NB4 (cell line): ENCODE data around the gene SLC35B4.

Source experiments
- DNase-seq: peaks from one replicate; pipeline ENCODE4 v3.0.0; 2010; ENCODE audit warnings: low read depth
- H3K4me3 ChIP-seq: one replicate; pipeline ENCODE4 v1.5.1; 2011; ENCODE audit warnings: mild to moderate bottlenecking, low read depth, low read length, moderate library complexity
- MYC ChIP-seq: IDR thresholded peaks from 2 replicates; pipeline ENCODE4 v1.6.1; 2011; ENCODE audit warnings: low read depth, low read length
- POLR2A ChIP-seq: IDR thresholded peaks from 2 replicates; pipeline ENCODE4 v1.6.1; 2011; ENCODE audit warnings: mild to moderate bottlenecking; ENCODE audit not compliant: insufficient read length; ENCODE audit errors: extremely low read depth
- TF ChIP-seq, protein P1 (sequence below): IDR thresholded peaks from 2 replicates; pipeline ENCODE4 v1.6.1; 2011; ENCODE audit warnings: low read depth, low read length
- TF ChIP-seq, protein P2 (sequence below): IDR thresholded peaks from one replicate; pipeline ENCODE4 v1.5.1; 2012; ENCODE audit warnings: low read depth, low read length

SLC35B4 gene, protein sequence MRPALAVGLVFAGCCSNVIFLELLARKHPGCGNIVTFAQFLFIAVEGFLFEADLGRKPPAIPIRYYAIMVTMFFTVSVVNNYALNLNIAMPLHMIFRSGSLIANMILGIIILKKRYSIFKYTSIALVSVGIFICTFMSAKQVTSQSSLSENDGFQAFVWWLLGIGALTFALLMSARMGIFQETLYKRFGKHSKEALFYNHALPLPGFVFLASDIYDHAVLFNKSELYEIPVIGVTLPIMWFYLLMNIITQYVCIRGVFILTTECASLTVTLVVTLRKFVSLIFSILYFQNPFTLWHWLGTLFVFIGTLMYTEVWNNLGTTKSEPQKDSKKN

DNA sequence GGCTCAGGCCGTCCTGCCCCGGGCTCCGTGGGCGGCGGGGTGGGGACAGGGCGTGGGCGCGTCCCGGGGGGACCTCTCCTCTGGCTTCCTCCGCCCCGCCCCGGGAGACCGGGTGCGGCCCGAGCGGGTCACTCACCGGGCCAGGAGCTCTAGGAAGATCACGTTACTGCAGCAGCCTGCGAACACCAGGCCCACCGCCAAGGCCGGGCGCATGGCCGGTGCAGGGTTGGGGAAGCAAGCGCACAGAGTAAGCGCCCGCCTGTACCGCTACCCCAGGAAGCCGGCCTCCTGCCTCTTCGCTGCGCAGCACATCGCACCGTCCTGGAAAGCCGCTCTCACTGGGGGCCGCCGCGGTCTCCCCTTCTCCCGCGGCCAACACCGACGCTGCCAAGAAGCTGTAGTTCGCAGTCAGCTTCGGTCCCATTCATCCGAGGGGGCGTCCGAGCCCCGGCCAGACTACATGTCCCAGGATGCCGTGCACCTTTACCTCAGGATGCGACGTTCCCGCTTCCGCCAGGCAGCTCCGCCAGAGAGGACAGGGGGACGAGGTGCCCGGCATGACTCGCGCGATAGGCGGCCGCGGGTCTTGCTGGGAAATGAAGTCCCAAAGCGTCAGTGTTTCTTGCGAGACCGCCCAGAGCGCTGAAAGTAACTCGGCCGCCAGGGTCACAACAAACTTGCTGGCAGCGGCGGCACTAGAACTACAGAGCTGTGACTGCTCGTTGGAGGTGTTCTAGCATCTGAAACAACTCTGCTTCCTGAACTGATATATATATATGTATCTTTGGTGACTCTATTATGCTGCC is at the start of gene SLC35B4:
Gene SLC35B4 (minus strand): TSS at position 392 of the 806 bp plus-strand sequence. CDS start 179 bp downstream, at position 213.
- DNase-seq = peak; percentile 100
- peak; percentile 23 for TF ChIP-seq POLR2A
- TF ChIP-seq, protein P1, sequence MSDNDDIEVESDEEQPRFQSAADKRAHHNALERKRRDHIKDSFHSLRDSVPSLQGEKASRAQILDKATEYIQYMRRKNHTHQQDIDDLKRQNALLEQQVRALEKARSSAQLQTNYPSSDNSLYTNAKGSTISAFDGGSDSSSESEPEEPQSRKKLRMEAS = peak; percentile 70; the same call in 1 of the 2 replicates
- TF ChIP-seq, protein P2, sequence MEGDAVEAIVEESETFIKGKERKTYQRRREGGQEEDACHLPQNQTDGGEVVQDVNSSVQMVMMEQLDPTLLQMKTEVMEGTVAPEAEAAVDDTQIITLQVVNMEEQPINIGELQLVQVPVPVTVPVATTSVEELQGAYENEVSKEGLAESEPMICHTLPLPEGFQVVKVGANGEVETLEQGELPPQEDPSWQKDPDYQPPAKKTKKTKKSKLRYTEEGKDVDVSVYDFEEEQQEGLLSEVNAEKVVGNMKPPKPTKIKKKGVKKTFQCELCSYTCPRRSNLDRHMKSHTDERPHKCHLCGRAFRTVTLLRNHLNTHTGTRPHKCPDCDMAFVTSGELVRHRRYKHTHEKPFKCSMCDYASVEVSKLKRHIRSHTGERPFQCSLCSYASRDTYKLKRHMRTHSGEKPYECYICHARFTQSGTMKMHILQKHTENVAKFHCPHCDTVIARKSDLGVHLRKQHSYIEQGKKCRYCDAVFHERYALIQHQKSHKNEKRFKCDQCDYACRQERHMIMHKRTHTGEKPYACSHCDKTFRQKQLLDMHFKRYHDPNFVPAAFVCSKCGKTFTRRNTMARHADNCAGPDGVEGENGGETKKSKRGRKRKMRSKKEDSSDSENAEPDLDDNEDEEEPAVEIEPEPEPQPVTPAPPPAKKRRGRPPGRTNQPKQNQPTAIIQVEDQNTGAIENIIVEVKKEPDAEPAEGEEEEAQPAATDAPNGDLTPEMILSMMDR = peak; percentile 4
- peak; percentile 76; the same call in 1 of the 2 replicates for TF ChIP-seq MYC
- peak within 1 kb of the TSS; percentile 92 for H3K4me3 ChIP-seq

DNA sequence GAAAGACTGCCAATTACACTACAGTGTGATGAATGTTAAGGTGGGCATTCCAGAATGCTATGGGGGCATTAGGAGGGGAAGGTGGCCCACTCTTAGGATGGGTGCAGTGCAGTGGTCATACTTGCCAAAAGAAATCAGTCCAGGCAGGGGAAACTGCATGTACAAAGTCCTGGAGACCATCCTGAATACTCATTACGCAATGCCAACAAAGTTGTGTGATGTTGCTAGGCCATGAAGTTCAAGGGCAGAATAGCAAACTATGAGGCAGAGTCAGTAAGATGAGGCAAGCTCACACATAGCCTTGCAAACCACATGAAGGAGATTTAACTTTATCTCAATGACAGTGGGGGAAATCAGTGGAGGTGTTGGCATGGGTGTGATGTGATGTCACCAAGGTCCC is 49.8 kb upstream of the SLC35B4 start:
- H3K4me3 ChIP-seq = no peak overlapping the region
- TF ChIP-seq, protein P2 = no peak
- TF ChIP-seq, protein P1 = no peak
- TF ChIP-seq POLR2A (no peak), MYC (no peak)
- no peak for DNase-seq

DNA sequence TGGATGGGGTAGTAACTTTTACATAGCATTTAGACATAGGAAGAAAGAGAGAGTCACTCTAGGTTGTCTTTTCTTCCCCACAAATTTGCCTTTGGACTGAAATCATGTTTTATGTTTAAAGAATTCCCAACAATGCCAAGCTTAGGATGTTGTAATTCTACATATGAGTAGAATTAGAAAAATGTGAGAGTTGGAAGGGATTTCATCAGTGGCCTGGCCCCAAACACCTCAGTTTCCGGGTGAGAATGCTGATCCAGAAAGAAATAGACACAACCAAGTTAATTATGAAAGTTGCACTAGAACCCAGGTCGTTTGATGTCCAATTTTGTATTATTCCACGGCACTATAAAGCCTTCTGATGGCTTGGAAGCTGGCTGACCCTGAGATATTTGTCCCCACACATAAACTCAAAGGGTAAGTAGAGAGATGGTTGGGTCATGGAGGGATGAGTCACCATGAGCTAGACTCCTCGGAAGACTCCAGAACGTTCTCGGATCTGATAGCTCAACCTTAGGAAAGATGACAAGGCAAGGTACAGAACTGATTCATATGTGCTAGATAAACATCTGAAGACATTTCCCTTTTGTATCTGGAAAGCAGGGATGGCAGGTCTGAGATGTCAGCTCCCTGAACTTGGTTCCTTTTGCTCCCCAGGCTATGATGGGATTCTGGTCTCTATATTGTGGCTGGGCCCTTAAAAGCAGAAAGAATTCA is 48.8 kb upstream of the SLC35B4 start:
- TF ChIP-seq, protein P2 = no peak
- H3K4me3 ChIP-seq = no peak overlapping the region
- no peak for DNase-seq

DNA sequence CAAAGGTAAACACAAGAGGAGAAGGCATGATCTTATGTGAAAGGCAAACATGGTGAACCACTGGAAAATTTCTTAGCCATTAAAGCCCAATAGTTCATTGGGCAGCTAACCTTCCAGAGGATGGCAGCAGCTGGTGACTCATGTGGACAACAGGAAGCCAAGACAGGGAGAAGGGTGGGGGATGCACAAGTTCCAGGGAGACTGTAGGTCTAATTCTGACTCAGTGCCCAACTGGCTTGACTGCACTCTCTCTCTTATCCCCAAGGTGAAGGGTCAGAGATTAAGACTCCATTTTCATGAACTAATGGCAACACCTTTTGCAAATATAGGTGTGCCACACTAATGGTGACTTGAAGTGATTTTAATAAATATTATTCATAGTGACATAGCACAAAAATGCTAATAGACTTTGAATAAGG is 47.9 kb upstream of the SLC35B4 start:
- TF ChIP-seq, protein P2 = no peak
- no peak for TF ChIP-seq POLR2A
- no peak for TF ChIP-seq MYC
- TF ChIP-seq, protein P1 = no peak

DNA sequence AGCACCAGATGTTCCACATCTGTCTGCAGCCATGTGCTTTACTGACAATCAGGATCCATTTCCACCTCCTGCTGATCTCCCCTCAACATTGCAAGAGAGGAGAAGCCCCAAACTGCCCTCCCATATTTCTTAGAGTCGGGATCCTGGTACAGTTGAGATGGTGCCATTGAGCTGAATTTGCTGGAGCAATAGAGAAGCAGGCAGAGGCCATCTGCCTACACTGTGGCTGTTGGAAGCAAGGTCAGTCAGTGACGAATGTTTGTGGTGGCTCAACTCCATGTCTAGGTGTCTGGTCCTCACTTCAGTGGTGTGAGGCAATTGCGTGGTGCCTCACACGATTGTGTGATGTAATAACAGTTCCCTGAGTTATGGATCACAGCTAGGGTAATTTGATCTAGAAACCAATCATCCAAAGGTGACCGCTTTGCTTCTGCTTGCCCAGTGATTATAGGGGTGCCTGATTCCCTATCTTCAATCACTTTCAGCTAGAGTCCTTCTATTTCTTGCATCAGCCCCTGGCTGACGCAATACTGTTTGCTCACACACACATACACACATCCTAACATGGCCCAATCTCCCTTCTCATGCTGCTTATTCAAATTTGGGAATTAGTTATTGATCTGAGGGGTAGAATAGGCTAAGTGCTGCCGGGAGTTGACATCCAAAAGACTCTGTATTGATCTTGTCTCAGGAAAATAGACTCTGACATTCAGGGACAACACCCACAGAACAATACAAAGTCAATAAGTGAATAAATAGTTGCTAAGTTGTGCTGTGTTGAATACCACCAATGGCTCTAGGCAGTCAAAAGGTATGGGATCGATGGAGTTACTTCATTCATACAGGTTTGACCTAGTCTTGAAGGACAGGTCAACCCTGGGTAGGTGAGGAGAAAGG is 46.1 kb upstream of the SLC35B4 start:
- TF ChIP-seq, protein P1 = no peak
- TF ChIP-seq POLR2A (no peak), MYC (no peak)
- TF ChIP-seq, protein P2 = no peak
- no peak overlapping the region for H3K4me3 ChIP-seq
- peak; percentile 40 for DNase-seq

More for the DNA sequence above, 47.9 kb upstream of the SLC35B4 start:
- DNase-seq = no peak
- H3K4me3 ChIP-seq = no peak overlapping the region
